ENCODE results near the gene RBX1. TPM values are rescaled to one million over a fixed set of nuclear protein-coding genes. Genes with fewer than 3 reads are reported as not detected.
"Not testable (repeated sequence)": the region's sequence is repeated elsewhere in the genome, so short reads cannot be mapped to it uniquely, and the experiment has no call there.

Gene RBX1
- polyA plus RNA-seq, 1 experiment = 104 TPM

DNA sequence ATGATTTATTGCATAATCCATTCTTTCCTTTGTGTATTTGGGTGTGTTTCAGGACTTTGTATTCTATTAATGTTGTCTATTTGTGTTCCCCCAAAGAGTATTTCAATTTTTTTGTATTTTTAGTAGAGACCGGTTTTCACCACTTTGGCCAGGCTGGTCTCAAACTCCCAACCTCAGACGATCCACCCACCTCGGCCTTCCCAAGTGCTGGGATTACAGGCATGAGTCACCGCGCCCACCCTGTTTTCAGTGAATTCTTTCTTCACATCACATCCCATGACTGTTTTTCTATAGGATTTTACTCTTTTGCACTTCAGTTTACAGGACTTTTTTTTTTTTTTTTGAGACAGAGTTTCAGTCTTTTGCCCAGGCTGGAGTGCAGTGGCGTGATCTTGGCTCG lies 46.3 kb downstream of the RBX1 start:
- CTCF ChIA-PET = no interaction called here
- POLR2A ChIA-PET = interaction anchor here (0.6 kb wide), 1 partner anchor 27 kb away, joined by 6 read pairs; no protein-coding TSS in a partner anchor
- DNase-seq (ENCODE audit: low read depth, low spot score) = no peak
- no peaks in the 10 kb centered on the region for H3K9me3 ChIP-seq (ENCODE audit: control insufficient read depth, insufficient read depth, low read length)
- H3K27me3 ChIP-seq (ENCODE audit: control insufficient read depth, insufficient read depth, low read length) = peaks cover 6% of the 10 kb centered on the region
- H3K4me3 ChIP-seq (ENCODE audit: low read depth, low read length) = no peak overlapping the region
- H3K27ac ChIP-seq (ENCODE audit: low read depth, low read length) = no peak overlapping the region
- TF ChIP-seq, protein P1, sequence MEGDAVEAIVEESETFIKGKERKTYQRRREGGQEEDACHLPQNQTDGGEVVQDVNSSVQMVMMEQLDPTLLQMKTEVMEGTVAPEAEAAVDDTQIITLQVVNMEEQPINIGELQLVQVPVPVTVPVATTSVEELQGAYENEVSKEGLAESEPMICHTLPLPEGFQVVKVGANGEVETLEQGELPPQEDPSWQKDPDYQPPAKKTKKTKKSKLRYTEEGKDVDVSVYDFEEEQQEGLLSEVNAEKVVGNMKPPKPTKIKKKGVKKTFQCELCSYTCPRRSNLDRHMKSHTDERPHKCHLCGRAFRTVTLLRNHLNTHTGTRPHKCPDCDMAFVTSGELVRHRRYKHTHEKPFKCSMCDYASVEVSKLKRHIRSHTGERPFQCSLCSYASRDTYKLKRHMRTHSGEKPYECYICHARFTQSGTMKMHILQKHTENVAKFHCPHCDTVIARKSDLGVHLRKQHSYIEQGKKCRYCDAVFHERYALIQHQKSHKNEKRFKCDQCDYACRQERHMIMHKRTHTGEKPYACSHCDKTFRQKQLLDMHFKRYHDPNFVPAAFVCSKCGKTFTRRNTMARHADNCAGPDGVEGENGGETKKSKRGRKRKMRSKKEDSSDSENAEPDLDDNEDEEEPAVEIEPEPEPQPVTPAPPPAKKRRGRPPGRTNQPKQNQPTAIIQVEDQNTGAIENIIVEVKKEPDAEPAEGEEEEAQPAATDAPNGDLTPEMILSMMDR (IDR thresholded peaks at IDR 0.05; ENCODE audit: low read depth, low read length) = no peak

DNA sequence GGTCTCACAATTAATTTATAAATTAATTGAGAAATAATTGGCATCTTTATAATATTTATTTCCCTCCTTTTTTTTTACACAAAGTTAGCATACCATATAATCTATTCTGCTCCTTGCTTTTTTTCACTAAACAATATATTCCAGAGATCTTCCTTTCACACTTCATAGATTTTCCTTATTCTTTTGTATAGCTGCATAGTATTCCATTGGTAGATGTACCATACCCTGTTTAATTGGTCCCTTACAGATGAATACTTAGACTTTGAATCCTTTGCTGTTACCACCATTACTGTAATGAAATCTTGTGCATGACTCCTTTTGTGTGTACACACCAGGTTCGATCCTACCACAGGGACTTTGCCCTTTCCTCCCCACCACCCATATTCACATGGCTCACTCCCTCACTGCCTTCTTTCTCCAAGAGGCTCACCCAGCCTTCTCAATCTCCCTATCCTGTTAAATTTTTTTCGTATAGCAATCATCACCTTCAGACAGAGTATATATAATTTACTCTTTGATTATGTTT lies 48.9 kb downstream of the RBX1 start:
- CTCF ChIA-PET = no interaction called here
- DNase-seq (ENCODE audit: low read depth, low spot score) = no peak
- no peak overlapping the region for H3K27ac ChIP-seq (ENCODE audit: low read depth, low read length)

DNA sequence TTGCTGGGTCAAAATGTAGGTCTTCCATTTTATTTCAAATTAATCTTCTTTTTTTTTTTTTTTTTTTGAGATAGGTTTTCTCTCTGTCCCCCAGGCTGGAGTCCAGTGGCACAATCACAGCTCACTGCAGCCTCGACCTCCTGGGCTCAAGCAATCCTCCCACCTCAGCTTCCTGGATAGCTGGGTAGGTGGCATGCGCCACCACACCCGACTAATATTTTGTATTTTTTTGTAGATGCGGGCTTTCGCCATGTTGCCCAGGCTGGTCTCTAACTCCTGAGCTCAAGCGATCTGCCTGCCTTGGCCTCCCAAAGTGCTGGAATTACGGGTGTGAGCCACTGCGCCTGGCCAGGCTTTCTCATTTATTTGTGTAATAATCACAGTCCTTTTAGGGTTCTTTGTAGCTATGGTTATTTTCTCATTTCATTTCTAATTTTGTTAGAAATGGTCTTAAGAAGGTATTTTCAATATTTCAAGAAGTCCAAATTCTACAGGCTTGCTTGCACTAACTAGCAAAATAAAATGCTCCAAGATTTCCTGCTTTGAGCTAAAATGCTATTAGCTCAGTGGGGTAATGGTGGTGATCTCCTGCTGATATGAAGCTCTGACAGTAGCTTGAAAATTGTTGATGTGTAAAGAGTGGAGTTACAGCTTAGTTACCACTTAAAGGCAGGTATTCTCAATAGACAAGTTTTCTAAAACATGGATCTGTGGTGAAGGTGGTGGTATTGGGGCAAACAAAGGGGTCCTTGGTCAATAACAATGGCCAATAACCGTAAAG lies 50.0 kb downstream of the RBX1 start:
- no peaks in the 10 kb centered on the region for H3K27me3 ChIP-seq (ENCODE audit: control insufficient read depth, insufficient read depth, low read length)
- ChIA-PET CTCF (interaction anchor here (0.6 kb wide), 2 partner anchors 64 to 113 kb away, joined by 5 to 7 read pairs; no protein-coding TSS in a partner anchor), POLR2A (interaction anchor here (0.6 kb wide), 2 partner anchors 29 to 49 kb away, joined by 3 to 5 read pairs; no protein-coding TSS in a partner anchor)
- no peak for DNase-seq (ENCODE audit: low read depth, low spot score)
- H3K27ac ChIP-seq (ENCODE audit: low read depth, low read length) = no peak overlapping the region
- no peak overlapping the region for H3K4me3 ChIP-seq (ENCODE audit: low read depth, low read length)
- no peaks in the 10 kb centered on the region for H3K9me3 ChIP-seq (ENCODE audit: control insufficient read depth, insufficient read depth, low read length)
- TF ChIP-seq, protein P1 (IDR thresholded peaks at IDR 0.05; ENCODE audit: low read depth, low read length) = no peak

More for the DNA sequence above, 48.9 kb downstream of the RBX1 start:
- Histone ChIP-seq H3K27me3 (ENCODE audit: control insufficient read depth, insufficient read depth, low read length) (peaks cover 2% of the 10 kb centered on the region), H3K9me3 (ENCODE audit: control insufficient read depth, insufficient read depth, low read length) (no peaks in the 10 kb centered on the region), H3K4me3 (ENCODE audit: low read depth, low read length) (no peak overlapping the region)
- TF ChIP-seq, protein P1 (IDR thresholded peaks at IDR 0.05; ENCODE audit: low read depth, low read length) = no peak
- POLR2A ChIA-PET = no interaction called here

DNA sequence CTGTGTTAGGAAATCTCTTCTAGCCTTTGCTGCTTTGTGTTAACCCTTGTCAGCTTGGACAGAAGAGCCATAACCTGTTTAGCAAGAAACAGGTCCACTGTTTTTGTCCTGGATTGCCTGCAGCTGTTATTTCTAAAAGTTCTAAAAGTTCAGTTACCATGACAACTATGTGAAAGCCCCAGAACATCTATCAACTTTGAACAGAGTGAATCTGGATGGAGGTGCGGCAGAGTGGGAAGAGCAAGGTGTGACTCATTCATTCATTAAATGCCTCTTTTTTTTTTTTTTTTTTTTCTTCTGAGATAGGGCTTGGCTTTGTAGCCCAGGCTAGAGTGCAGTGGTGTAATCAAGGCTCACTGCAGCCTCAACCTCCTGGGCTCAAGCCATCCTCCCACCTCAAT lies 50.5 kb downstream of the RBX1 start:
- DNase-seq (ENCODE audit: low read depth, low spot score) = peak; percentile 7
- H3K27ac ChIP-seq (ENCODE audit: low read depth, low read length) = no peak overlapping the region
- no peak overlapping the region for H3K4me3 ChIP-seq (ENCODE audit: low read depth, low read length)
- TF ChIP-seq, protein P1 (IDR thresholded peaks at IDR 0.05; ENCODE audit: low read depth, low read length) = no peak
- ChIA-PET CTCF (interaction anchor here (0.6 kb wide), 1 partner anchor 63 kb away, joined by 5 read pairs; no protein-coding TSS in a partner anchor), POLR2A (interaction anchor here (0.6 kb wide), 2 partner anchors 30 to 49 kb away, joined by 3 to 5 read pairs; no protein-coding TSS in a partner anchor)
- no peaks in the 10 kb centered on the region for H3K27me3 ChIP-seq (ENCODE audit: control insufficient read depth, insufficient read depth, low read length)
- H3K9me3 ChIP-seq (ENCODE audit: control insufficient read depth, insufficient read depth, low read length) = no peaks in the 10 kb centered on the region

DNA sequence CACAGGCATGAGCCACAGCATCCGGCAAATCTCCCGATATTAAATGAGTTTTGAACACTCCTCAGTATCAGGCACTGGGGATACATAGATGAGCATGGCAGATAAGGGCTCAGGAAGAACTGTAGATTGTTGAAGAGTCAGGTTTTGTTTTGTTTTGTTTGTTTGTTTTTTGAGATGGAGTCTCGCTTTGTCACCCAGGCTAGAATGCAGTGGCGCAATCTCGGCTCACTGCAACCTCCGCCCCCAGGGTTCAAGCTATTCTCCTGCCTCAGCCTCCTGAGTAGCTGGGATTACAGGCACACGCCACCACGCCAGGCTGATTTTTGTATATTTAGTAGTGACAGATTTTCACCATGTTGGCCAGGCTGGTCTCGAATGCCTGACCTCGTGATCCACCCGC lies 51.2 kb downstream of the RBX1 start:
- POLR2A ChIA-PET; DNase-seq (ENCODE audit: low read depth, low spot score); H3K27ac ChIP-seq (ENCODE audit: low read depth, low read length); H3K4me3 ChIP-seq (ENCODE audit: low read depth, low read length); CTCF ChIA-PET; H3K27me3 ChIP-seq (ENCODE audit: control insufficient read depth, insufficient read depth, low read length); H3K9me3 ChIP-seq (ENCODE audit: control insufficient read depth, insufficient read depth, low read length): not testable (repeated sequence)

Data from AG04450 (cell line).